Vagina (tissue), 2 donors: ENCODE measurements around the gene RAB28. TPM values are rescaled to one million over a fixed set of nuclear protein-coding genes. Genes with fewer than 3 reads are reported as not detected.

Source experiments
- DNase-seq, 2 donors: peaks; one replicate each; pipeline ENCODE4 v3.0.0-alpha.2; 2017; ENCODE audit errors: extremely low spot score in 2 of 2
- H3K27ac ChIP-seq: fragments of 200-600 bp; sonication (generic); one replicate; pipeline ENCODE4 v1.5.1; 2019
- H3K27me3 ChIP-seq: fragments of 200-600 bp; sonication (generic); one replicate; pipeline ENCODE4 v1.5.1; 2019
- H3K36me3 ChIP-seq, 2 donors: fragments of 200-600 bp; sonication (generic); one replicate each; pipeline ENCODE4 v1.5.1; 2017 to 2019
- H3K4me1 ChIP-seq: fragments of 200-600 bp; sonication (generic); one replicate; pipeline ENCODE4 v1.5.1; 2019
- H3K4me3 ChIP-seq, 2 donors: fragments of 200-600 bp; sonication (generic); 1 replicate in 1 of 2; 2 replicates in 1 of 2; pipeline ENCODE4 v1.5.1; 2016 to 2019
- H3K9me3 ChIP-seq: fragments of 200-600 bp; sonication (generic); one replicate; pipeline ENCODE4 v1.5.1; 2019
- CTCF ChIP-seq, 3 experiments: fragments of 450-650 bp in 2 of 3; fragments of 200-600 bp in 1 of 3; sonication (generic) in 1 of 3; IDR thresholded peaks; one replicate each; pipeline ENCODE4 v1.5.1; 2017 to 2019; ENCODE audit warnings: antibody characterized with exemption in 3 of 3, mild to moderate bottlenecking in 2 of 3, moderate library complexity in 2 of 3
- POLR2A ChIP-seq, 2 donors: fragments of 450-650 bp; IDR thresholded peaks; one replicate each; pipeline ENCODE4 v1.6.1; 2017; ENCODE audit warnings: antibody characterized with exemption in 2 of 2, mild to moderate bottlenecking in 2 of 2, moderate library complexity in 2 of 2
- POLR2AphosphoS5 ChIP-seq, 2 donors: sonication (generic); formaldehyde crosslinking; IDR thresholded peaks; one replicate each; pipeline ENCODE4 v1.9.0; 2017; ENCODE audit warnings: antibody characterized with exemption in 2 of 2, mild to moderate bottlenecking in 2 of 2, low read depth in 1 of 2; ENCODE audit not compliant: insufficient read depth in 1 of 2
- intact Hi-C: fragments of 100-400 bp; cut with DNase I; formaldehyde crosslinking; loops from one replicate; pipeline ENCODE4 v1.15.1; 2023
- total RNA-seq: library from RNA; depleted of rRNA; stranded (reverse); fragments of >200 nt; gene quantifications from one replicate; pipeline ENCODE4 v1.2.3, GENCODE V29; 2016

The RAB28 gene
- total RNA-seq, 1 donor from 2014 or later = 182 TPM

- Histone ChIP-seq H3K4me1 (no peaks in the 10 kb centered on the region), H3K4me3 (no peak overlapping the region), H3K36me3 (no peaks in the 10 kb centered on the region), H3K27me3 (no peaks in the 10 kb centered on the region), H3K27ac (no peak overlapping the region), H3K9me3 (no peaks in the 10 kb centered on the region)
- DNase-seq = no peak
- TF ChIP-seq CTCF (IDR thresholded peaks at IDR 0.05) (no peak), POLR2AphosphoS5 (IDR thresholded peaks at IDR 0.05; ENCODE audit: insufficient read depth in 1 of 2, low read depth in 1 of 2) (no peak), POLR2A (IDR thresholded peaks at IDR 0.05) (no peak)
- intact Hi-C loops = no loop called here
These were observed 135.9 kb downstream of the RAB28 start for GRCh38 chr4:13348216-13348615.

- H3K9me3 ChIP-seq = no peaks in the 10 kb centered on the region
- H3K4me1 ChIP-seq = no peaks in the 10 kb centered on the region
These were observed 136.5 kb downstream of the RAB28 start for GRCh38 chr4:13347517-13348125.

DNA sequence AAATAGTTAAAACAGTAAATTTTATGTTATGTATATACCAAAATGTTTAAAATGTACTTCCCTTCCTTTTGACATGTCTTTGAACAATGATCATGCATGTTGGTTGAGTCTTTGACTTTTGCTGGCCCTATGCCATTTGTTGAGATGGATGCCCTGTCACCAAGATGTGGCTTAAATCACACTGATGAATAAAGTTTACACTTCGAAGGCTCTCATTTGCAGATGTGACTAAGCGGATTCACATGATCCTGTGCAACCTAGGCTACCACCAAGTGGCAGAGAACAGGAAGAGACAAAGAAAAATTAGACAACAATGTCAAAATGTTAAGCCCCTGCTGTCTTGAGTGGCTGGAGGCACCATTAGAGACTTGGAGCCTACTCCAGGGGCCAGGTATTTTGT lies 139.9 kb downstream of the RAB28 start:
- Histone ChIP-seq H3K27me3 (no peaks in the 10 kb centered on the region), H3K36me3 (no peaks in the 10 kb centered on the region), H3K27ac (no peak overlapping the region), H3K4me1 (no peaks in the 10 kb centered on the region), H3K9me3 (no peaks in the 10 kb centered on the region), H3K4me3 (no peak overlapping the region)
- no peak for DNase-seq
- intact Hi-C loops = no loop called here
- TF ChIP-seq POLR2AphosphoS5 (IDR thresholded peaks at IDR 0.05; ENCODE audit: insufficient read depth in 1 of 2, low read depth in 1 of 2) = no peak
- no peak for TF ChIP-seq CTCF (IDR thresholded peaks at IDR 0.05)
- TF ChIP-seq POLR2A (IDR thresholded peaks at IDR 0.05) = no peak

More at GRCh38 chr4:13347517-13348125, 136.5 kb downstream of the RAB28 start:
- Histone ChIP-seq H3K4me3 (no peak overlapping the region), H3K27me3 (no peaks in the 10 kb centered on the region), H3K27ac (no peak overlapping the region), H3K36me3 (no peaks in the 10 kb centered on the region)
- intact Hi-C loops = no loop called here
- no peak for DNase-seq
- no peak for TF ChIP-seq CTCF (IDR thresholded peaks at IDR 0.05)
- no peak for TF ChIP-seq POLR2A (IDR thresholded peaks at IDR 0.05)
- no peak for TF ChIP-seq POLR2AphosphoS5 (IDR thresholded peaks at IDR 0.05; ENCODE audit: insufficient read depth in 1 of 2, low read depth in 1 of 2)

DNA sequence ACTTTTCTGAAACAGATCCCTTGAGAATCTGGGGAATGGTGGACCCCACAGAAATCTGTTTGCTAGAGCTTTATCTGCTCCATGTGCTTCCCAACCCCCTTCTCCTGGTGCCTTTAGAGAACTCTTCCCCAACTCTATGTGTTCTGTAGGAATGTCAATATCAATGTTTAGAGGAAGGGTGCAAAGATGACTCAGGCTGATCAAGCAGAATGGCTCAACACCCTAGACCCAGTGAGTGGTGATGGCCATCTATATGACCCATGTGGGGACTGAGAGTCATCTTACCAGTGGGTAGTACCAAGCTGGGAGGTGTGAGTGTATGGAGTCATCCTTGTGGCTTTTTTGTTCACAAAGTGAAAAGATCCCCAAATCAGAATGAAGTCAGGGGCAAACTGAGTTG lies 143.5 kb downstream of the RAB28 start:
- intact Hi-C loops = no loop called here
- TF ChIP-seq POLR2A (IDR thresholded peaks at IDR 0.05) (no peak), POLR2AphosphoS5 (IDR thresholded peaks at IDR 0.05; ENCODE audit: insufficient read depth in 1 of 2, low read depth in 1 of 2) (no peak)
- Histone ChIP-seq H3K4me3 (no peak overlapping the region), H3K27me3 (no peaks in the 10 kb centered on the region), H3K36me3 (no peaks in the 10 kb centered on the region), H3K9me3 (no peaks in the 10 kb centered on the region), H3K4me1 (no peaks in the 10 kb centered on the region), H3K27ac (no peak overlapping the region)
- no peak for DNase-seq

DNA sequence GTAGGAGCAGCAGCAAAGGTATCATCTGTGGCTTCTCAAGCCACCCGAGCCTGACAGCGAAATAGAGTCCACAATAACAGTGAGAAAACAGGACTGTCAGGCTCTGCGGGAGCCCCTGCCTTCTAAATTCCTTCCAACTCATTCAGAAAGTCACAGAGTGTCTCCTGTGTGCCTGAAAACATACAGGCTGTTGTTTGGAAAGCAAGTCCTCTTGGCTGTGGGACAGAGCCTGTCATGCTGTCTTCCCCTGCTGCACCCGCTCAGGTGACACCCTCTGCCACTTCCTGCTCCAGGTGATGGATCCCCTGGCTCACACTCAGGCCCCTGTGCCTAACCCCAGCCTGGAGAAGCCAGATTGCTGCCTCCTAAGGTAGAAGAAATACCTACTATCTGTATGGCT lies 152.3 kb downstream of the RAB28 start:
- Histone ChIP-seq H3K36me3 (no peaks in the 10 kb centered on the region), H3K27me3 (no peaks in the 10 kb centered on the region), H3K4me3 (no peak overlapping the region), H3K27ac (no peak overlapping the region), H3K4me1 (no peaks in the 10 kb centered on the region), H3K9me3 (no peaks in the 10 kb centered on the region)
- no peak for TF ChIP-seq CTCF (IDR thresholded peaks at IDR 0.05)
- no peak for TF ChIP-seq POLR2AphosphoS5 (IDR thresholded peaks at IDR 0.05; ENCODE audit: insufficient read depth in 1 of 2, low read depth in 1 of 2)
- TF ChIP-seq POLR2A (IDR thresholded peaks at IDR 0.05) = no peak
- intact Hi-C loops = no loop called here
- no peak for DNase-seq
